H1 (cell line): Measurements from ENCODE around the gene TPP2. TPM values are rescaled to one million over a fixed set of nuclear protein-coding genes. Genes with fewer than 3 reads are reported as not detected.

Source experiments
- ASH2L ChIP-seq: fragments of 200-600, 300-600 bp; sonication (generic); IDR thresholded peaks from one replicate; pipeline ENCODE4 v1.7.1; 2017; ENCODE audit warnings: low read length
- CEBPB ChIP-seq: IDR thresholded peaks from 2 replicates; pipeline ENCODE4 v1.6.1; 2012; ENCODE audit warnings: low read depth, low read length
- CHD7 ChIP-seq: fragments of 300-600 bp; sonication (generic); IDR thresholded peaks from 2 replicates; pipeline ENCODE4 v1.7.1; 2012; ENCODE audit warnings: low read length, moderate library complexity, mild to moderate bottlenecking, inconsistent platforms; ENCODE audit not compliant: insufficient replicate concordance
- CTBP2 ChIP-seq: IDR thresholded peaks from 2 replicates; pipeline ENCODE4 v1.7.0; 2011; ENCODE audit warnings: borderline replicate concordance, mild to moderate bottlenecking, moderate library complexity, mixed read lengths, low read length; ENCODE audit not compliant: insufficient read depth, insufficient read length
- GABPA ChIP-seq: IDR thresholded peaks from 2 replicates; pipeline ENCODE4 v1.6.1; 2011; ENCODE audit warnings: mild to moderate bottlenecking, low read length, moderate library complexity, borderline replicate concordance; ENCODE audit not compliant: insufficient read depth
- HDAC2 ChIP-seq, 2 experiments: fragments of 300-600 bp in 1 of 2; sonication (generic) in 1 of 2; IDR thresholded peaks; 2 replicates each; pipeline ENCODE4 v1.6.1; 2011 to 2012; ENCODE audit warnings: low read depth in 2 of 2, low read length in 2 of 2, mild to moderate bottlenecking in 2 of 2, moderate library complexity in 2 of 2, borderline replicate concordance in 1 of 2, inconsistent platforms in 1 of 2
- JUND ChIP-seq: IDR thresholded peaks from 2 replicates; pipeline ENCODE4 v1.6.1; 2011; ENCODE audit warnings: mild to moderate bottlenecking, improper control_type of control experiment, low read length
- KDM5A ChIP-seq: fragments of 200-600 bp; IDR thresholded peaks from 2 replicates; pipeline ENCODE4 v1.7.1; 2012; ENCODE audit warnings: mild to moderate bottlenecking, low read length, inconsistent platforms, mixed read lengths
- RFX5 ChIP-seq: IDR thresholded peaks from 2 replicates; pipeline ENCODE4 v1.6.1; 2011; ENCODE audit warnings: low read depth, low read length, improper control_type of control experiment, borderline replicate concordance
- RXRA ChIP-seq: IDR thresholded peaks from 2 replicates; pipeline ENCODE4 v1.6.1; 2011; ENCODE audit warnings: low read depth, mild to moderate bottlenecking, low read length, moderate library complexity; ENCODE audit not compliant: insufficient read depth
- TCF12 ChIP-seq: IDR thresholded peaks from 2 replicates; pipeline ENCODE4 v1.6.1; 2011; ENCODE audit warnings: low read depth, mild to moderate bottlenecking, low read length
- TEAD4 ChIP-seq: IDR thresholded peaks from 2 replicates; pipeline ENCODE4 v1.6.1; 2012; ENCODE audit warnings: low read depth, low read length, inconsistent platforms, mixed read lengths
- polyA plus RNA-seq, 7 experiments: library from polyadenylated mRNA; depleted of rRNA in 3 of 7; stranded (reverse) in 5 of 7; unstranded in 2 of 7; fragments of >200 nt in 5 of 7; fragments of 200-250 nt in 2 of 7; gene quantifications; 1 replicate in 5 of 7; 2 replicates in 1 of 7; 4 replicates in 1 of 7; pipeline versions ENCODE4 v1.2.1 to v1.2.3, GENCODE V29; 2011 to 2013; ENCODE audit warnings: missing spikeins in 2 of 7, mixed read lengths in 2 of 7
- total RNA-seq: library from RNA; stranded (reverse); fragmentation: NEBNext Ultra II Directional; extraction: Animal tissue kit (Norgen Biotek cat#: 25700); gene quantifications from 2 replicates; pipeline ENCODE4 v1.2.1, GENCODE V29; 2021

Gene TPP2
- total and polyA plus RNA-seq, 2 of the 8 experiments (the other 6 are each of a cell fraction or from before 2014, with no cell fraction given): 15.9 to 85.7 TPM

DNA sequence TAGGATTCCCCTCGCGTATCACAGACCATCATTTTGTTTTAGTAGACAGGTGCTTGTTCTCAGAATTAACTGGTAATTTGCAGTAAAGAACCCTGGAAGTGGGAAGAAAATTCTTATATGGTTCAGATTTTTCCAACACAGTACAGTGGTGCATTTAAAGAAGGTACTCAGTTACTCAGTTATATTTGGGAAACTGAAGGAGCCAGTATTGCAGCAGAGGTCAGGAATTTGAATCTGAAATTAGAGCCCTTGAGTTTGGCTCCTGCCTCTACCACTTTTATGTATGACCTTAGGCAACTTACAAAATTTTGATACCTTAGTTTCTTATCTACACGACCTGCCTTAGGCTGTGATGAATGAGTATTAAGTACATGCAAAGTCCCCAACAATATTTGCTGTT lies 78.3 kb downstream of the TPP2 start (continued):
- TF ChIP-seq CHD7 (no peak), CTBP2 (no peak), RXRA (no peak), GABPA (no peak), RFX5 (no peak), ASH2L (no peak), TCF12 (no peak), JUND (no peak), CEBPB (no peak), HDAC2 (IDR thresholded peaks at IDR 0.05; ENCODE audit: borderline replicate concordance in 1 of 2, low read depth in 2 of 2, low read length in 2 of 2) (no peak), TEAD4 (no peak), KDM5A (no peak)
